ENCODE data around the gene FBLN2. TPM values are rescaled to one million over a fixed set of nuclear protein-coding genes. Genes with fewer than 3 reads are reported as not detected.
"Not testable (repeated sequence)": the region's sequence is repeated elsewhere in the genome, so short reads cannot be mapped to it uniquely, and the experiment has no call there.

Gene FBLN2
- total RNA-seq, 1 donor from 2014 or later, result 67.5 TPM

DNA sequence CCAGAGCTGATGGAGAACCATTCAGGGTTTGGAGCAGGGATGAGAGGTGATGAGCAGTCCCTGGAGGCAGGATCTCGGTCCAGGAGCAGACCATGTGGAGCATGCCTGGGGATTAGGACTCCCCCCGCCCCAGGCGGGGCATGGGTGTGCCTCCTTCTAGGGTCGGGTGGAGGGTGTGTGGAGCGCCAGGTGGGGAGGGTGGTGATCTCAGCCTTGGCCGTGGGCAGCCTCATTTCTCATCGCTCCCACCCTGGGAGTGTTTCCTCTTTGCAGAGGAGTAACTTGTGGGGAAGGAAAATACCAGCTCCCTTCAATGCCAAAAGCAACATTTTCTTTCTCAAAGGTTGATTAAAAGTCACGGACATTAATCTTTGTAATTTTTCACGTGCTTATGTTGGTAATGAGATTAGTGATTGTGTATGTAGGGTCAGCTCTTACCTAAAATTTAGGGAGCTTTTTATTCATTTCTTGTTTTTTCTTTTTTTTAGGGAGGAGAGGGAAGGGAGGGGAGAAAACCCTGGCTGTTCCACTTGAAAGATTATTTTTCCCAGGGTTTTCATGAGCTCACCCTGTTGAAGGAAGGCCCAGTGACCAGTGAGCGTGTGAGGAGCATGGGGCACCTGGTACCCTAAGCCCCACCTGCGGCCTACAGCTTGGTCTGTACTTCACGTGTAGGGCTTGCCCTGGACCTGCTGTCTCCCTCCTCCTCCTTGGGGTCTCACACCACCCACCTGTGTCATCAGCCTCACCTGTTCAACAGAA is 11.0 kb downstream of the FBLN2 start:
- H3K36me3 Mint-ChIP-seq, result no peaks in the 10 kb centered on the region
- TF ChIP-seq, protein P1, sequence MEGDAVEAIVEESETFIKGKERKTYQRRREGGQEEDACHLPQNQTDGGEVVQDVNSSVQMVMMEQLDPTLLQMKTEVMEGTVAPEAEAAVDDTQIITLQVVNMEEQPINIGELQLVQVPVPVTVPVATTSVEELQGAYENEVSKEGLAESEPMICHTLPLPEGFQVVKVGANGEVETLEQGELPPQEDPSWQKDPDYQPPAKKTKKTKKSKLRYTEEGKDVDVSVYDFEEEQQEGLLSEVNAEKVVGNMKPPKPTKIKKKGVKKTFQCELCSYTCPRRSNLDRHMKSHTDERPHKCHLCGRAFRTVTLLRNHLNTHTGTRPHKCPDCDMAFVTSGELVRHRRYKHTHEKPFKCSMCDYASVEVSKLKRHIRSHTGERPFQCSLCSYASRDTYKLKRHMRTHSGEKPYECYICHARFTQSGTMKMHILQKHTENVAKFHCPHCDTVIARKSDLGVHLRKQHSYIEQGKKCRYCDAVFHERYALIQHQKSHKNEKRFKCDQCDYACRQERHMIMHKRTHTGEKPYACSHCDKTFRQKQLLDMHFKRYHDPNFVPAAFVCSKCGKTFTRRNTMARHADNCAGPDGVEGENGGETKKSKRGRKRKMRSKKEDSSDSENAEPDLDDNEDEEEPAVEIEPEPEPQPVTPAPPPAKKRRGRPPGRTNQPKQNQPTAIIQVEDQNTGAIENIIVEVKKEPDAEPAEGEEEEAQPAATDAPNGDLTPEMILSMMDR (IDR thresholded peaks at IDR 0.05; ENCODE audit: unreplicated experiment), result no peak
- DNase-seq (ENCODE audit: low spot score in 2 of 2, unreplicated experiment in 2 of 2), result no peak
- no peak overlapping the region for H3K4me3 Mint-ChIP-seq
- no peaks in the 10 kb centered on the region for H3K9me3 Mint-ChIP-seq
- no peaks in the 10 kb centered on the region for H3K27me3 Mint-ChIP-seq (ENCODE audit: low read depth)
- peak overlapping the region; percentile 4 for H3K27ac Mint-ChIP-seq
- H3K4me1 Mint-ChIP-seq, result peaks cover 34% of the 10 kb centered on the region

DNA sequence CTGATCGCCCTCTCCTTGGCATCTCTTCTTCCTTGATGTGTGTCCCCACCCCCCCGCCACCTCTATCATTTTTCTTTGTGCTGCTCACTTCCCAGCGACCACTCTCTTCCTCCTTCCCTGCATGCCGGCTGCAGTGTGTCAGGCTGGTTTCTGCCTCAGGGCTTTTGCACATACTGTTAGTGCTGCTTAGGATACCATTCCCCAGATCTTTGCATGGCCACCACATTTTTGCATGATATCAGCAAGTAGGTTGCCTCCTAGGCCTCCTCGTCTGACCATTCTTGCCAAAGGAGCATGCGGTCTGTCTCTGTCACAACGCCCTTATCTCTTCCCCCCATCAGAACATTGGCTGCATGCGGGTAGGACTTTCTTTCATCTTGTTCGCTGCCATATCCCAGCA is 12.5 kb downstream of the FBLN2 start:
- H3K27me3 Mint-ChIP-seq (ENCODE audit: low read depth), result no peaks in the 10 kb centered on the region
- no peak overlapping the region for H3K4me3 Mint-ChIP-seq
- peak overlapping the region; percentile 39 for H3K27ac Mint-ChIP-seq
- peaks cover 30% of the 10 kb centered on the region for H3K4me1 Mint-ChIP-seq
- no peak for DNase-seq (ENCODE audit: low spot score in 2 of 2, unreplicated experiment in 2 of 2)
- no peaks in the 10 kb centered on the region for H3K9me3 Mint-ChIP-seq
- TF ChIP-seq, protein P1 (IDR thresholded peaks at IDR 0.05; ENCODE audit: unreplicated experiment), result no peak
- H3K36me3 Mint-ChIP-seq, result no peaks in the 10 kb centered on the region

DNA sequence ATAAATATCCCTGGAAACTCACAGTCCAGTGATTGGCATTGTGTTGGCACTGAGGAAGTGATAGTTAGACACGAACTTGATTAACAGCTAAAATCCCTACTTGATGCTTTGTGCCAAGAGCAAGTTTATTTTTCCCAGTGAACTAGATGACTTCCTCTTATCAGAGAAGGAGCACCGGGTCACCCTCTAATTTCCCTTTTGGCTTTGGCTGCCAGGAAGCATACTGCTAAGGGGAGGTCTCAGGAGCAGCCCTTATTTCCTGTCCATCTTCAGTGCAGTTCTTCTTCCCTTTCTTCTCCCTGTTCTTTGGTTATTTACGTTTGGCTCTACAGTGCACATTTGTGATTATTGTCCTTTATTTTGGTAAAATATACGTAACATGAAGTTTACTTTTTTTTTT is 13.0 kb downstream of the FBLN2 start:
- H3K4me3 Mint-ChIP-seq, result no peak overlapping the region
- no peak for DNase-seq (ENCODE audit: low spot score in 2 of 2, unreplicated experiment in 2 of 2)
- H3K9me3 Mint-ChIP-seq, result no peaks in the 10 kb centered on the region
- H3K36me3 Mint-ChIP-seq, result no peaks in the 10 kb centered on the region
- H3K4me1 Mint-ChIP-seq, result peaks cover 28% of the 10 kb centered on the region
- no peak overlapping the region for H3K27ac Mint-ChIP-seq
- TF ChIP-seq, protein P1 (IDR thresholded peaks at IDR 0.05; ENCODE audit: unreplicated experiment), result no peak
- no peaks in the 10 kb centered on the region for H3K27me3 Mint-ChIP-seq (ENCODE audit: low read depth)

DNA sequence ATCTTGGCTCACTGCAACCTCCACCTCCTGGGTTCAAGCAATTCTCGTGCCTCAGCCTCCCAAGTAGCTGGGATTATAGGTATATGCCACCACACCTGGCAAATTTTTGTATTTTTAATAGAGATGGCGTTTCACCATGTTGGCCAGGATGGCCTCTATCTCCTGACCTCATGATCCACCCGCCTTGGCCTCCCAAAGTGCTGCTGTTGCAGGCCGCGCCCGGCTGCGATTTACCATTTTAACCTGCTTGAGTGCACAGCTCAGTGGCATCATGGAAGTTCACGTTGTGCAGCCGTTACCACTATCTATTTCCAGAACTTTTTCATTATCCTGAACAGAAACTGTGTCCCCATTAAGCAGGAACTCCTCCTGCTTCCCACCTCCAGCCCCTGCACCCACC is 13.5 kb downstream of the FBLN2 start:
- not testable (repeated sequence) for H3K27ac Mint-ChIP-seq; DNase-seq (ENCODE audit: low spot score in 2 of 2, unreplicated experiment in 2 of 2); H3K27me3 Mint-ChIP-seq (ENCODE audit: low read depth); H3K36me3 Mint-ChIP-seq; H3K9me3 Mint-ChIP-seq; H3K4me3 Mint-ChIP-seq
- peaks cover 27% of the 10 kb centered on the region for H3K4me1 Mint-ChIP-seq

GRCh38 chr3:13563321-13563720 is 14.4 kb downstream of the FBLN2 start:
- H3K4me1 Mint-ChIP-seq, result peaks cover 27% of the 10 kb centered on the region
- no peak overlapping the region for H3K4me3 Mint-ChIP-seq
- H3K27ac Mint-ChIP-seq, result no peak overlapping the region
- DNase-seq (ENCODE audit: low spot score in 2 of 2, unreplicated experiment in 2 of 2), result no peak
- no peaks in the 10 kb centered on the region for H3K9me3 Mint-ChIP-seq
- no peaks in the 10 kb centered on the region for H3K36me3 Mint-ChIP-seq
- TF ChIP-seq, protein P1 (IDR thresholded peaks at IDR 0.05; ENCODE audit: unreplicated experiment), result no peak
- H3K27me3 Mint-ChIP-seq (ENCODE audit: low read depth), result no peaks in the 10 kb centered on the region

DNA sequence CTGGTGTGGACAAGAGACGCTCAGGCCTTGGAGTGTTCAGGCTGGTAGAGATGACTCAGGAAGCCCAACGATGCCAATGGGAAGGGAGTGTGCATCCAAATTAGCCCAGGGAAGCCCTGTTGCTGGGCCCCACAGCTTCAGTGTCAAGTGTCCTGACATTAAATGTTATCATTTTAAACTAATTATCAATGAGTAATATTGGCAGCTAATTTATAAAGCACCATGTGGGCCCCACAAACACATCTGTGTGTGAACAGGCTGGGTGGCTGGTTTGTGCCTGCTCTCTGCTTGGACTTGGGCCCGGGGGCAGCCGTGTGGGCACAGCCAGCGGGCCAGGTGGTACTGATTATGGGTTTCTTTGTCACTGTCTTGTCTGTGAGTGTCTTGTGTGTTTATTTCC is 15.0 kb downstream of the FBLN2 start:
- H3K4me3 Mint-ChIP-seq, result no peak overlapping the region
- no peaks in the 10 kb centered on the region for H3K9me3 Mint-ChIP-seq
- DNase-seq (ENCODE audit: low spot score in 2 of 2, unreplicated experiment in 2 of 2), result no peak
- H3K27ac Mint-ChIP-seq, result no peak overlapping the region
- H3K4me1 Mint-ChIP-seq, result peaks cover 32% of the 10 kb centered on the region
- TF ChIP-seq, protein P1 (IDR thresholded peaks at IDR 0.05; ENCODE audit: unreplicated experiment), result no peak
- H3K36me3 Mint-ChIP-seq, result no peaks in the 10 kb centered on the region
- H3K27me3 Mint-ChIP-seq (ENCODE audit: low read depth), result no peaks in the 10 kb centered on the region
